ENCODE results near the gene SAMD1. TPM values are rescaled to one million over a fixed set of nuclear protein-coding genes. Genes with fewer than 3 reads are reported as not detected.
"Not testable (repeated sequence)": the region's sequence is repeated elsewhere in the genome, so short reads cannot be mapped to it uniquely, and the experiment has no call there.

The SAMD1 gene
- polyA plus RNA-seq, 3 donors, result 0.78 to 19.4 (median 1.4) TPM

- peaks cover 5 to 16% (median 10%) of the 10 kb centered on the region in 7 donors for H3K9me3 Mint-ChIP-seq
- Histone ChIP-seq H3K4me3 (replicated peaks in 1 of 3; ENCODE audit: low read depth in 2 of 3, low read length in 3 of 3) (no peak overlapping the region), H3K4me2 (replicated peaks; ENCODE audit: extremely low read depth, low read length, poor library complexity, severe bottlenecking) (no peak overlapping the region), H4K20me1 (ENCODE audit: insufficient read depth, low read length) (peaks cover 8% of the 10 kb centered on the region), H3K79me2 (ENCODE audit: insufficient read depth, low read length) (no peaks in the 10 kb centered on the region), H3K9me3 (replicated peaks in 1 of 2; ENCODE audit: control insufficient read depth in 1 of 2, insufficient read depth in 1 of 2, low read length in 2 of 2) (peaks cover 5 to 10% of the 10 kb centered on the region in 2 donors), H2AFZ (ENCODE audit: insufficient read depth, low read depth, low read length, poor library complexity, severe bottlenecking) (no peak overlapping the region), H3K9ac (ENCODE audit: insufficient read depth, low read length, poor library complexity, severe bottlenecking) (no peak overlapping the region), H3K27ac (ENCODE audit: low read depth in 1 of 2, low read length in 2 of 2) (no peak overlapping the region), H3K27me3 (ENCODE audit: control insufficient read depth in 2 of 2, insufficient read depth in 2 of 2, low read length in 2 of 2) (peaks cover 0 to 19% of the 10 kb centered on the region in 2 donors), H3K36me3 (replicated peaks in 1 of 2; ENCODE audit: control insufficient read depth in 1 of 2, insufficient read depth in 2 of 2, low read length in 2 of 2) (peaks cover 37 to 51% of the 10 kb centered on the region in 2 donors), H3K4me1 (ENCODE audit: control insufficient read depth in 1 of 2, insufficient read depth in 2 of 2, low read length in 2 of 2) (no peaks in the 10 kb centered on the region)
- peaks cover 30 to 36% (median 33%) of the 10 kb centered on the region in 3 donors for H3K27me3 Mint-ChIP-seq (ENCODE audit: low read depth in 3 of 3)
- 100% methylated on average over 2 of the region's 6 CpGs for WGBS (ENCODE audit: insufficient coverage)
- intact Hi-C loops (cut with micrococcal nuclease), result no loop called here
- peaks cover 44 to 55% of the 10 kb centered on the region in 2 donors for H3K36me3 Mint-ChIP-seq
- no peak for DNase-seq
- no peak overlapping the region for H3K4me3 Mint-ChIP-seq
- no peak overlapping the region for H3K27ac Mint-ChIP-seq
- H3K4me1 Mint-ChIP-seq, result peaks cover 7% of the 10 kb centered on the region
- TF ChIP-seq CTCF (IDR thresholded peaks at IDR 0.05), result no peak
Observed at GRCh38 chr19:14052470-14052869, 38.1 kb downstream of the SAMD1 start.

GRCh38 chr19:14051980-14052379, 38.6 kb downstream of the SAMD1 start:
- WGBS (ENCODE audit: insufficient coverage), result 95% methylated on average over 4 of the region's 9 CpGs
- peaks cover 37 to 52% of the 10 kb centered on the region in 2 donors for H3K36me3 ChIP-seq (replicated peaks in 1 of 2; ENCODE audit: control insufficient read depth in 1 of 2, insufficient read depth in 2 of 2, low read length in 2 of 2)
- no peak overlapping the region for H3K4me2 ChIP-seq (replicated peaks; ENCODE audit: extremely low read depth, low read length, poor library complexity, severe bottlenecking)
- H3K27ac ChIP-seq (ENCODE audit: low read depth in 1 of 2, low read length in 2 of 2), result no peak overlapping the region
- no peak overlapping the region for H3K27ac Mint-ChIP-seq
- peaks cover 5 to 16% (median 10%) of the 10 kb centered on the region in 7 donors for H3K9me3 Mint-ChIP-seq
- intact Hi-C loops (cut with micrococcal nuclease), result no loop called here
- peaks cover 27 to 32% (median 29%) of the 10 kb centered on the region in 3 donors for H3K27me3 Mint-ChIP-seq (ENCODE audit: low read depth in 3 of 3)
- H3K4me1 ChIP-seq (ENCODE audit: control insufficient read depth in 1 of 2, insufficient read depth in 2 of 2, low read length in 2 of 2), result no peaks in the 10 kb centered on the region
- TF ChIP-seq CTCF (IDR thresholded peaks at IDR 0.05), result no peak
- H3K4me1 Mint-ChIP-seq, result peaks cover 9% of the 10 kb centered on the region
- H3K9ac ChIP-seq (ENCODE audit: insufficient read depth, low read length, poor library complexity, severe bottlenecking), result no peak overlapping the region
- peaks cover 8% of the 10 kb centered on the region for H4K20me1 ChIP-seq (ENCODE audit: insufficient read depth, low read length)
- no peak overlapping the region for H3K4me3 ChIP-seq (replicated peaks in 1 of 3; ENCODE audit: low read depth in 2 of 3, low read length in 3 of 3)
- DNase-seq, result no peak
- no peaks in the 10 kb centered on the region for H3K79me2 ChIP-seq (ENCODE audit: insufficient read depth, low read length)
- H2AFZ ChIP-seq (ENCODE audit: insufficient read depth, low read depth, low read length, poor library complexity, severe bottlenecking), result no peak overlapping the region
- H3K27me3 ChIP-seq (ENCODE audit: control insufficient read depth in 2 of 2, insufficient read depth in 2 of 2, low read length in 2 of 2), result peaks cover 0 to 15% of the 10 kb centered on the region in 2 donors
- H3K4me3 Mint-ChIP-seq, result no peak overlapping the region
- peaks cover 5 to 10% of the 10 kb centered on the region in 2 donors for H3K9me3 ChIP-seq (replicated peaks in 1 of 2; ENCODE audit: control insufficient read depth in 1 of 2, insufficient read depth in 1 of 2, low read length in 2 of 2)
- peaks cover 48 to 60% of the 10 kb centered on the region in 2 donors for H3K36me3 Mint-ChIP-seq

GRCh38 chr19:14050961-14051360, 39.6 kb downstream of the SAMD1 start:
- H3K36me3 ChIP-seq (replicated peaks in 1 of 2; ENCODE audit: control insufficient read depth in 1 of 2, insufficient read depth in 2 of 2, low read length in 2 of 2), result peaks cover 44 to 59% of the 10 kb centered on the region in 2 donors
- H2AFZ ChIP-seq (ENCODE audit: insufficient read depth, low read depth, low read length, poor library complexity, severe bottlenecking); H3K9ac ChIP-seq (ENCODE audit: insufficient read depth, low read length, poor library complexity, severe bottlenecking); H3K79me2 ChIP-seq (ENCODE audit: insufficient read depth, low read length); H3K4me3 Mint-ChIP-seq; H3K27me3 ChIP-seq (ENCODE audit: control insufficient read depth in 2 of 2, insufficient read depth in 2 of 2, low read length in 2 of 2); DNase-seq; H3K27ac Mint-ChIP-seq; H3K4me3 ChIP-seq (replicated peaks in 1 of 3; ENCODE audit: low read depth in 2 of 3, low read length in 3 of 3); H3K27ac ChIP-seq (ENCODE audit: low read depth in 1 of 2, low read length in 2 of 2); H3K4me1 ChIP-seq (ENCODE audit: control insufficient read depth in 1 of 2, insufficient read depth in 2 of 2, low read length in 2 of 2); intact Hi-C loops (cut with micrococcal nuclease); H3K9me3 ChIP-seq (replicated peaks in 1 of 2; ENCODE audit: control insufficient read depth in 1 of 2, insufficient read depth in 1 of 2, low read length in 2 of 2); H4K20me1 ChIP-seq (ENCODE audit: insufficient read depth, low read length); H3K4me2 ChIP-seq (replicated peaks; ENCODE audit: extremely low read depth, low read length, poor library complexity, severe bottlenecking): not testable (repeated sequence)
- 96% methylated on average over 7 of the region's 11 CpGs for WGBS (ENCODE audit: insufficient coverage)
- Mint-ChIP-seq H3K4me1 (peaks cover 14% of the 10 kb centered on the region), H3K9me3 (peaks cover 5 to 16% (median 10%) of the 10 kb centered on the region in 7 donors), H3K27me3 (ENCODE audit: low read depth in 3 of 3) (peaks cover 20 to 23% (median 20%) of the 10 kb centered on the region in 3 donors), H3K36me3 (peaks cover 52 to 69% of the 10 kb centered on the region in 2 donors)
